ENCODE results near the gene CDYL2. TPM values are rescaled to one million over a fixed set of nuclear protein-coding genes. Genes with fewer than 3 reads are reported as not detected.

The CDYL2 gene
- polyA plus RNA-seq, 1 of the 3 experiments (the other 2 are of a cell fraction): 0.03 TPM

- H3K27me3 ChIP-seq (ENCODE audit: insufficient read depth): no peaks in the 10 kb centered on the region
- 23% methylated on average over 10 of the region's 10 CpGs for WGBS (ENCODE audit: low lambda C conversion rate)
- TF ChIP-seq EZH2phosphoT487 (IDR thresholded peaks at IDR 0.05; ENCODE audit: borderline replicate concordance, low read depth): no peak
- no peak for TF ChIP-seq GATA2 (CRISPR knock-in tag; IDR thresholded peaks at IDR 0.05)
- TF ChIP-seq, protein P1, sequence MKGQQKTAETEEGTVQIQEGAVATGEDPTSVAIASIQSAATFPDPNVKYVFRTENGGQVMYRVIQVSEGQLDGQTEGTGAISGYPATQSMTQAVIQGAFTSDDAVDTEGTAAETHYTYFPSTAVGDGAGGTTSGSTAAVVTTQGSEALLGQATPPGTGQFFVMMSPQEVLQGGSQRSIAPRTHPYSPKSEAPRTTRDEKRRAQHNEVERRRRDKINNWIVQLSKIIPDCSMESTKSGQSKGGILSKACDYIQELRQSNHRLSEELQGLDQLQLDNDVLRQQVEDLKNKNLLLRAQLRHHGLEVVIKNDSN (IDR thresholded peaks at IDR 0.05; ENCODE audit: borderline replicate concordance, low read depth): no peak
- no peak for TF ChIP-seq FOSL2 (IDR thresholded peaks at IDR 0.05; ENCODE audit: borderline replicate concordance, low read depth)
- no peak for TF ChIP-seq RAD21 (IDR thresholded peaks at IDR 0.05; ENCODE audit: low read length)
- TF ChIP-seq CTCF (IDR thresholded peaks at IDR 0.05): no peak
- TF ChIP-seq TEAD4 (IDR thresholded peaks at IDR 0.05; ENCODE audit: borderline replicate concordance, insufficient read depth): no peak
- no peak for TF ChIP-seq RFX5 (IDR thresholded peaks at IDR 0.05; ENCODE audit: low read length)
- TF ChIP-seq ELF1 (IDR thresholded peaks at IDR 0.05): no peak
- TF ChIP-seq, protein P2, sequence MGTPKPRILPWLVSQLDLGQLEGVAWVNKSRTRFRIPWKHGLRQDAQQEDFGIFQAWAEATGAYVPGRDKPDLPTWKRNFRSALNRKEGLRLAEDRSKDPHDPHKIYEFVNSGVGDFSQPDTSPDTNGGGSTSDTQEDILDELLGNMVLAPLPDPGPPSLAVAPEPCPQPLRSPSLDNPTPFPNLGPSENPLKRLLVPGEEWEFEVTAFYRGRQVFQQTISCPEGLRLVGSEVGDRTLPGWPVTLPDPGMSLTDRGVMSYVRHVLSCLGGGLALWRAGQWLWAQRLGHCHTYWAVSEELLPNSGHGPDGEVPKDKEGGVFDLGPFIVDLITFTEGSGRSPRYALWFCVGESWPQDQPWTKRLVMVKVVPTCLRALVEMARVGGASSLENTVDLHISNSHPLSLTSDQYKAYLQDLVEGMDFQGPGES (IDR thresholded peaks at IDR 0.05; ENCODE audit: low read depth, low read length): no peak
- no peak for TF ChIP-seq NRF1 (IDR thresholded peaks at IDR 0.05; ENCODE audit: low read depth, low read length)
- TF ChIP-seq JUND (IDR thresholded peaks at IDR 0.05): no peak
- TF ChIP-seq CHD2 (IDR thresholded peaks at IDR 0.05; ENCODE audit: low read length, partially characterized antibody): no peak
- H3K36me3 ChIP-seq (replicated peaks in 1 of 2; ENCODE audit: control insufficient read depth in 1 of 2, insufficient read depth in 2 of 2, low read length in 1 of 2): no peaks in the 10 kb centered on the region
- H3K9me3 ChIP-seq: no peaks in the 10 kb centered on the region
- no peaks in the 10 kb centered on the region for H3K79me2 ChIP-seq (ENCODE audit: insufficient read depth)
- no peaks in the 10 kb centered on the region for H3K9me2 ChIP-seq
- no peaks in the 10 kb centered on the region for H4K20me1 ChIP-seq (ENCODE audit: insufficient read depth)
- no peak for DNase-seq
- no peak overlapping the region for H3K27ac ChIP-seq (ENCODE audit: low read depth in 2 of 2, low read length in 1 of 2)
- H3K9ac ChIP-seq: no peak overlapping the region
- no peak overlapping the region for H2AFZ ChIP-seq (ENCODE audit: low read depth)
- no peak overlapping the region for H3K4me2 ChIP-seq
- no peak overlapping the region for H3K4me3 ChIP-seq (ENCODE audit: low read depth in 2 of 2, low read length in 1 of 2)
- H3F3A ChIP-seq (replicated peaks; ENCODE audit: insufficient read depth): no peaks in the 10 kb centered on the region
- POLR2A ChIA-PET: no interaction called here
- CTCF ChIA-PET: no interaction called here
- H3K4me1 ChIP-seq (ENCODE audit: control insufficient read depth in 1 of 2, insufficient read depth in 2 of 2, low read depth in 1 of 2, low read length in 1 of 2): no peaks in the 10 kb centered on the region
These were observed 224.1 kb downstream of the CDYL2 start for GRCh38 chr16:80580109-80580832.
